ENCODE measurements around the gene AFAP1L2. TPM values are rescaled to one million over a fixed set of nuclear protein-coding genes. Genes with fewer than 3 reads are reported as not detected.

AFAP1L2 gene
- total RNA-seq, 3 donors from 2014 or later = 6.7 to 23.4 (median 11.6) TPM

- Histone ChIP-seq H3K4me1 (ENCODE audit: low read depth) (no peaks in the 10 kb centered on the region), H3K4me3 (no peak overlapping the region), H3K36me3 (ENCODE audit: low read depth) (no peaks in the 10 kb centered on the region), H3K9me3 (no peaks in the 10 kb centered on the region)
- TF ChIP-seq CTCF (IDR thresholded peaks at IDR 0.05) = no peak
- intact Hi-C loops (cut with DNase I, micrococcal nuclease) = no loop called here
- DNase-seq (no peak), ATAC-seq (no peak)
Observed at GRCh38 chr10:114316744-114317143, 87.6 kb downstream of the AFAP1L2 start.

GRCh38 chr10:114315566-114316420 lies 88.5 kb downstream of the AFAP1L2 start:
- TF ChIP-seq CTCF (IDR thresholded peaks at IDR 0.05) = no peak
- no peaks in the 10 kb centered on the region for H3K4me1 ChIP-seq (ENCODE audit: low read depth)
- H3K4me3 ChIP-seq = no peak overlapping the region
- intact Hi-C loops (cut with DNase I, micrococcal nuclease) = no loop called here
- H3K9me3 ChIP-seq = no peaks in the 10 kb centered on the region
- DNase-seq (no peak), ATAC-seq (no peak)
- H3K36me3 ChIP-seq (ENCODE audit: low read depth) = no peaks in the 10 kb centered on the region

- Histone ChIP-seq H3K4me1 (ENCODE audit: low read depth) (no peaks in the 10 kb centered on the region), H3K4me3 (no peak overlapping the region), H3K9me3 (no peaks in the 10 kb centered on the region), H3K36me3 (ENCODE audit: low read depth) (no peaks in the 10 kb centered on the region)
- intact Hi-C loops (cut with DNase I, micrococcal nuclease) = no loop called here
- no peak for TF ChIP-seq CTCF (IDR thresholded peaks at IDR 0.05)
- DNase-seq (no peak), ATAC-seq (no peak)
Observed at GRCh38 chr10:114313866-114314265, 90.4 kb downstream of the AFAP1L2 start.

- H3K36me3 ChIP-seq (ENCODE audit: low read depth) = no peaks in the 10 kb centered on the region
- ATAC-seq (no peak), DNase-seq (no peak)
- H3K4me1 ChIP-seq (ENCODE audit: low read depth) = no peaks in the 10 kb centered on the region
- TF ChIP-seq CTCF (IDR thresholded peaks at IDR 0.05) = no peak
- intact Hi-C loops (cut with DNase I, micrococcal nuclease) = no loop called here
- H3K4me3 ChIP-seq = no peak overlapping the region
- H3K9me3 ChIP-seq = no peaks in the 10 kb centered on the region
Observed at GRCh38 chr10:114313139-114313538, 91.2 kb downstream of the AFAP1L2 start.

- no peaks in the 10 kb centered on the region for H3K36me3 ChIP-seq (ENCODE audit: low read depth)
- H3K9me3 ChIP-seq = no peaks in the 10 kb centered on the region
- DNase-seq = no peak
- intact Hi-C loops (cut with DNase I, micrococcal nuclease) = no loop called here
- no peaks in the 10 kb centered on the region for H3K4me1 ChIP-seq (ENCODE audit: low read depth)
- ATAC-seq = no peak
- TF ChIP-seq CTCF (IDR thresholded peaks at IDR 0.05) = no peak
- no peak overlapping the region for H3K4me3 ChIP-seq
Observed at GRCh38 chr10:114311496-114312209, 92.6 kb downstream of the AFAP1L2 start.
